ENCODE results near the gene MUS81.
"Not testable (repeated sequence)": the region's sequence is repeated elsewhere in the genome, so short reads cannot be mapped to it uniquely, and the experiment has no call there.

MUS81 gene

DNA sequence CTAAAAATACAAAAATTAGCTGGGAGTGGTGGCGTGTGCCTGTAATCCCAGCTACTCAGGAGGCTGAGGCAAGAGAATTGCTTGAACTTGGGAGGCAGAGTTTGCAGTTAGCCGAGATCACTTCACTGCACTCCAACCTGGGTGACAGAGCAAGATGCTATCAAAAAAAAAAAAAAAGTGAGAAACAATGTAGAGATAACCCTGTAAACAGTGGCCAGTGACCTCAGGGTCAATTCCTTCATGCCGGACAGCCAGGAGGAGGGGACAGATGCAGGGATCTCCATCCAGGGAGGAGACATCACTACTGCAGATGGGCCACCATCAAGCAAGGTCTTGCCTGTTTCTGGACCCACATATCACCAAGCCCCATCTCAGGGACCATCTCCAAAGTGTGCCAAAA lies 12.5 kb upstream of the MUS81 start:
- no peak for DNase-seq (ENCODE audit: low read depth in 2 of 2)

DNA sequence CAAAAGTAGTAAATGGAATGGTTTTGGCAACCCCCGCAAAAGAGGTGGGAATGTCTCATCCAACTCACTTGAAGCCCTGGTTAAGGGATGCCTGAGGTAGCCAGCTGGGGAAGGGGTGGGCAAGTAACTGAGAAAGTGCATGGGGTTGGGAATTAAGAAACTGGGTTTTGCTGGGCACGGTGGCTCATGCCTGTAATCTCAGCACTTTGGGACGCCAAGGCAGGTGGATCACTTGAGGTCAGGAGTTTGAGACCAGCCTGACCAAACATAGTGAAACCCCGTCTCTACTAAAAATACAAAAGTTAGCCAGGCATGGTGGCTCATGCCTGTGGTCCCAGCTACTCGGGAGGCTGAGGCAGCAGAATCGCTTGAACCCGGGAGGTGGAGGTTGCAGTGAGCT lies 11.5 kb upstream of the MUS81 start:
- not testable (repeated sequence) for DNase-seq (ENCODE audit: low read depth in 2 of 2)

DNA sequence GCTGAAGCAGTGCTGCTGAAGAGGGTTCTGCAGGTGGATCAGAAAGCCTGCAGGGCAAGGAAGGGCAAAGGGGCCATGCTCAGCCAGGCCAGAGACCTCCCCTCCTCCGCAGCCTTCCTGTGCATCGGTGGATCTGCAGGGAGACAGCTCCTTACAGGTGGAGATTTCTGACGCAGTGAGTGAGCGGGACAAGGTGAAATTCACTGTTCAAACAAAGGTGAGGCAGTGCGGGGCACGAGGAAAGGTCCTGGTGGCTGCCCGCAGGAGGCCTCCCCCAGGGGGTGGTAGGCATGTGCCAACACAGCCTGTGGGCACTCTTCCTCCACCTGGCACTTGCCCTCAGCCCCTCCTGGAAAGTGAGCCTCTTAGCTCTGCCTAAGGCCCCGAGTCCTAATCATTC lies 10.9 kb upstream of the MUS81 start:
- no peak for DNase-seq (ENCODE audit: low read depth in 2 of 2)

DNA sequence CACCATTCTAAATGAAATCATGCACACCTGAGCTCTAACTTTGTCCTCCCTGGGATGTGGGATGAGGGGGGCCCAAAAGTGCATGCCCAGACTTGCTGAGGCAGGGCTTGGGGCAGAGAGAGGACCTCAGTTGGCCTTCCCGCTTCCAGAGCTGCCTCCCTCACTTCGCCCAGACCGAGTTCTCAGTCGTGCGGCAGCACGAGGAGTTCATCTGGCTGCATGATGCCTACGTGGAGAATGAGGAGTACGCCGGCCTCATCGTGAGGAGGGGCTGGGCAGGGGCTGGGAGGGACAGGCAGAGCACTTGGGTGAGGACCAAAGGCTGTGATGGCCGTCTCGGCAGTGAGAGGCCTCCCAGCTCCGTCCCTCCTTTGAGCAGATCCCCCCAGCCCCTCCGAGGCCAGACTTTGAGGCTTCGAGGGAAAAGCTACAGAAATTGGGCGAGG lies 10.4 kb upstream of the MUS81 start:
- no peak for DNase-seq (ENCODE audit: low read depth in 2 of 2)

DNA sequence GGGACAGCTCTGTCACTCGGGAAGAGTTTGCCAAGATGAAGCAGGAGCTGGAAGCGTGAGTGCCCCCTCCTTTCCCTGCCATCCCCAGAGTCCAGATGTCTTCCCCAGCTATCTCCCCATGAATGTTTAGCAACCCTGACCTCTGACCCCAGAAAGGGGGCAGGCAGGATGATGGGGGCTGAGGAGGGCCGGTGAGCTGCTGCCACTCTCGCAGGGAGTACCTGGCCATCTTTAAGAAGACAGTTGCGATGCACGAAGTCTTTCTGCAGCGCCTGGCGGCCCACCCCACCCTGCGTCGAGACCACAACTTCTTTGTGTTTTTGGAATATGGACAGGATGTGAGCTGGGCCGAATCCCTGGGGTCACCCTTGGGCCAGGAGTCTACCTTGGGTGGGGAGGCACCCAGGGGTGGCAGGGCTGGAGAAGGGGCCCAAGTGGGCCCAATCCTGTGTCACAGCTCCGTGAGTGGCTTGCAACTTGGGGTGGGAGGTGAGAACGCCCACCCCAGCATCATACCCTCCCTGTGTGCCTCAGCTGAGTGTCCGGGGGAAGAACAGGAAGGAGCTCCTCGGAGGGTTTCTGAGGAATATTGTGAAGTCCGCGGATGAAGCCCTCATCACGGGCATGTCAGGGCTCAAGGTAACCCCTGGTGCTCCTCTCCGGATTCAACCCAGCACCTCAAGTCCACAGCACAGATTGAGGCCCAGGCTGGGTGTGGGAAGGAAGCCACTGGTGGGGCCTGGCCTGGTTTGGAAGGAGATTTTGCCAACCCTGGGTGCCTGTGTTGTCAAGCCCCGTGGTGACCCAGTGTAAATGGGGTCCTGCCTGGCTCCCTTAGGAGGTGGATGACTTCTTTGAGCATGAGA lies 9.8 kb upstream of the MUS81 start:
- no peak for DNase-seq (ENCODE audit: low read depth in 2 of 2)

DNA sequence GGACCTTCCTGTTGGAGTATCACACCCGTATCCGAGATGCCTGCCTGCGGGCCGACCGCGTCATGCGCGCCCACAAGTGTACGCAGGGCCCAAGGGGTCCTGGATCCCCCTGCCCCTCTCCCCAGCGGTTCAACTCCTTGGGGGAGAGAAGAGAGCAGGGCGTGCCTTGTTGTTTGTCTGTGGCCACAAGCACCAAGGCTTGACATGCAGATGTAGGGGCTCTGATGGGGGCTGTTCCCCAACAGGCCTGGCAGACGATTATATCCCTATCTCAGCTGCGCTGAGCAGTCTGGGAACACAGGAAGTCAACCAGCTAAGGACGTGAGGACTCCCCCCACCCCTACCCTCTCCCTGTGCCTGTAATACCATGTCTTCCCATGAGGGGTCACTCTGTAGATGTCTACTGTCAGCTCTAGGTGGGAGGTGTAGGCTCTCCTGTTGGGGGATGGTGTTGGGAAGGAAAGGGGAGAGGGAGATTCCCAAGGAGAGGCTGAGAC lies 9.1 kb upstream of the MUS81 start:
- no peak for DNase-seq (ENCODE audit: low read depth in 2 of 2)

DNA sequence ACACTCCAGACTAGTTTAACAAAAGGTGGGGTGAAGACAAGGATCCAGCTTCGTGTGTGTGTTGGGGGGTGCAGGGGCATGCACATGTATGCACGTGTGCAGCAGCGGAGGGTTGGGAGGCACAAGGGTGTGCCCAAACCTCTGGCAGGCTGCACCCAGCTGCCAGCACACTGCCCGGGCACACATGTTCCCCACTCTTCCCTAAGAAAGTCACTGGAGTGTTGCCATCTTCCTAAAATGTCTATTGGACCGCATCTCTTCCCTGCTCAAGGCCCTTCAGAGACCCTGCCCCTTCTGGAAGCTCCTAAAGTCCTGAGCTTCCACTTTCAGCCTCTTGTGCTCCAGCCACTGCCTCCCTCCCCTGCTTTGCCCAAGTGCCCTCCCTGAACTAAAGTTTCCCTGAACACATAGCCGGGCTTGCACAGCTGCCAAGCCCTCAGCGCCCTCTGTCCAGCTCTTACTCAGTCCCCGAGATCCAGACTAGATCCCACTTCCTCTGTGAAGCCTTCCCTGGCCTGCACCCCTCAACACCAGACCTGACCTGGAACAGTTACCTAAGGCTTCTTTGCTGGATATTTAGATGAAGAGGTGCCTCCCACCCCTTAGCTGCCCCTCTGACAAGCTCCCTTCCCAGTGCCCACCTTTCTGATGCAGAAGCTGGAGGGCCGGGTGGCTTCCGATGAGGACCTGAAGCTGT lies 8.3 kb upstream of the MUS81 start:
- no peak for DNase-seq (ENCODE audit: low read depth in 2 of 2)

DNA sequence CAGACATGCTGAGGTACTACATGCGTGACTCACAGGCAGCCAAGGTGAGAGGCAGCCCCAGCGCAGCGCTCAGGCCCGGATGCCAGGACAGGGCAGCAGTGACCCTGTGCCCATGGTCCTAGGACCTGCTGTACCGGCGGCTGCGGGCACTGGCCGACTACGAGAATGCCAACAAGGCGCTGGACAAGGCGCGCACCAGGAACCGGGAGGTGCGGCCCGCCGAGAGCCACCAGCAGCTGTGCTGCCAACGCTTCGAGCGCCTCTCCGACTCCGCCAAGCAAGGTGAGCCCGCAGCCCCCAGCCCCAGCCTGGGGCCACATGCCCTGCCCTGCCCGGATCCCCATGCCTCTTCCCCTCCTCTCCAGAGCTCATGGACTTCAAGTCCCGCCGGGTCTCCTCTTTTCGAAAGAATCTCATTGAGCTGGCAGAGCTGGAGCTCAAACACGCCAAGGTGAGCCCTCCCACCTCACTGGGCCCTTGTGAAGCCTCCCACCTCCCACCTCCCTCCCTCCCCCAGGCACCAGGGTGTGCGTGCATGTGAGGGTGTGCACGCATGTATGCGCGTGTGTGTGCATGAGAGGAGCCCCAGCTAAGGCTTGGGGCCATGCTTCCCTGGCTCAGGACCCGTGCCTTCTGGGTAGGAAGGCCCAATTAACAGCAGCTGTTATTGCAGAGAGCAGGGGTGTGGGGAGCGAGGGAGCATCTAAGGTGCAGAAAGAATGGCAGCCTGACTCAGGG lies 7.6 kb upstream of the MUS81 start:
- no peak for DNase-seq (ENCODE audit: low read depth in 2 of 2)

DNA sequence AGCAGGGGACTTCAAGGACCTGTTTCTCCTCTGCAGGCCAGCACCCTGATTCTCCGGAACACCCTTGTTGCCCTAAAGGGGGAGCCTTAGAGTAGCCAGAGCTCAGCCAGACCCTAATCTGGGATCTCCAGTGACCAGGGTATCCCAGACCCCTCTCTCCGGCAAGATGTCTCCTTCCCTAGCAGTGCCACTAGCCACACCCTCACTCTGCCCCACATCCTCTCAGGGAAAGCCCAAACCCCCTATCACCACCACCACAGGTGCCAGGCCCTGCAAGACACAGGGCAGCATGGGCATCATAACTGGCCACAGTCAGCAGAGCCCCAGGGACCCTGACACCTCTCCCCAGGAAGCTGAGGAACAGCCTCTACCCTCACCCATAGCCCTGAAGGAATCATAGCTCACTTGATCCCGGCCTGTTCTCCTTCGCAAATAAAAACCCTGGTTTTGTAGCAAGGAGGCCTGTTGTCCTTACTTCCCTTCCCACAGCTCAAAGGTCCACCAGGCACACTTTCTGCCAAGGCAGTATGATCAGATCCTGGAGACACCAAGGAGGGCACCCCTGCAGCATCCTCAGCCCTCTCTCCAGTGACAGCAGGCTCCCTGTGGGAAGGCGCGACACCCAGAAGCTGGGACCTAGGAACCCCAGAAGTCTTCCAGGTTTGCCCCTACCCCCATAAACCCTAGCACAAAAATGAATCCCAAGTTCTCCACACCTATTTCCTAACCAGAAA lies 6.8 kb upstream of the MUS81 start:
- no peak for DNase-seq (ENCODE audit: low read depth in 2 of 2)

DNA sequence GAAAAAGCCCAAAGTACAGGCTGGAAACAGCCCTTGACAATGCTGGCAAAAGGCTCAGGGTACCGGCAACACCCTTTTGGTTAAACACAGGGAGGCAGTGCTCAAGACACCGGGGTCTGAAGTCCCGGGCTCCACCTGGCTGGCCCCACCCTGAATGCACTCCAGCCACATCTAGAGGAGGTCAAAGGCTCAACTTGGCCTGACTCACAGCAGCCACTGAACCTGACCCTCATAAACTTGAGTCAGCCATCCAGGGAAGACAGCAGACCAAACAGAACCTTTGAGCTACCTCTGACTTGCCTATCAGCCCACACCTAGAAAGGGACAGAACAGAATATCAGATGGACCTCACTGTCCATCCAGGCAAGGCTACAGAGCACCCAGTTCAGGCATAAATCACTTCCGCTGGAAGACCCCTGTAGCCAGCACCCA lies 6.1 kb upstream of the MUS81 start:
- DNase-seq (ENCODE audit: low read depth in 2 of 2), result no peak

DNA sequence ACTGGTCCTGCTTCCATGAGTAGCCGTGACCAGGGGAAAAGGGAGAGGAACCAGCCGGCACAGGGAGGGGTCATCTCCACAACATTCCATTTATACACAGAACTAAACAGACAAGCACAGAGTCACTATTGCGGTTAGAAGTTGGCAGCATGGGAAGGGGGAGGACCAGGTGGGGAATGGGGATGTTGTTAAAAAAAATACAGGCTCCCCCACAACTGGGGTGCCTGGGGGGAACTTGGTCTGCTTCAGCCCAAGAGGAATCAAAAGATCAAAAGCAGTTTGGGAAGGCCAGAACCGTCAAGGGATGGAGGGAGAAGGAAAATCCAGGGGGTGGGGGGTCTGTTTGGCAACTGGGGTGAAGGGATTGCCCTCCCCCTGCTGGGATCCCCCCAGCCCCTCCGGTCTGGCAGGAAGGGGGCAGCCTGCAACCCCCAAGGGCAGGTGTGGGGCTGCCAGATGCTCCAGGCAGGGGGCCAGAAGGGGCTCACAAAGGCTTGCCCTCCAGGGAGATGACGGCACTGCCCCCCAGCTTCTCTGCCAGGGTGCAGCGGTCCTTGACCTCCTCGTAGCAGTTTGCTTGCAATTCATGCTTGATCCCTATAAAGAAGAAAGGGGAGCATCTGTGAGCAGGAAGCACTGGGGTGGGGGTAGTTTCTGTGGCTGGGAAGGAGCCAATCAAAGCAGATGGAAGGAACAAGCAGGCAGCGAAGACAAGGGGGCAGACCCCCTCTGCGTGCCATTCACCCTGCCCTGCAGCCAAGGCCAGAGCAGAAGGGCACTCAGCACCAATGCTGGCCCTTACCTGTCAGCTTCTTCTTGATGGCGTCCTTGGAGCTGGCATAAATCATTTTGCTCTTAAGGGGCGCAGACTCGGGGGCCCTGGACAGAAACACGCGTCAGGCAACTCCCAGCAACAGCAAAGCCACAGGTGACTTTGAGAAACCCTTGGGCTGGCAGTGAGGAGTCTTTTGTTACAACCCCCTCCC lies 5.1 kb upstream of the MUS81 start:
- DNase-seq (ENCODE audit: low read depth in 2 of 2), result no peak

DNA sequence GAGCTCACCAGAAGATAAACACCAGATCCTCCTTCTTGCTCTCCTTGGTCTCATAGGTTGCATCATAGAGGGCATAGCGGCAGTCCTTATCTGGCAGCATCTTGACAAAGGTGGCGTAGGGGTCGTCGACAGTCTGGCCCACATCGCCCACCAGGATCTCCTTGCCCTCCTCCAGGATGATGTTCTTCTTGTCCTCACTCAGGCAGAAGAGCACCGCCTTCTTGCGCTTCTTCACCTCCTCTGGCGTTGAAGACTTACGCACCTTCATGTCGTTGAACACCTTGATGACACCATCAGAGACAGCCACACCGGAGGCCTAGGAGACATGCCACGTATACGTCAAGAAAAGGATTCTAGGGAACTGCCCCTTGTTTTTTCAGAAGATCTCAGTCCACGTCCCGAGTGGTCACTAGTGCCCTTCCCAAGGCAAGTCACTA lies 4.3 kb upstream of the MUS81 start:
- no peak for DNase-seq (ENCODE audit: low read depth in 2 of 2)

DNA sequence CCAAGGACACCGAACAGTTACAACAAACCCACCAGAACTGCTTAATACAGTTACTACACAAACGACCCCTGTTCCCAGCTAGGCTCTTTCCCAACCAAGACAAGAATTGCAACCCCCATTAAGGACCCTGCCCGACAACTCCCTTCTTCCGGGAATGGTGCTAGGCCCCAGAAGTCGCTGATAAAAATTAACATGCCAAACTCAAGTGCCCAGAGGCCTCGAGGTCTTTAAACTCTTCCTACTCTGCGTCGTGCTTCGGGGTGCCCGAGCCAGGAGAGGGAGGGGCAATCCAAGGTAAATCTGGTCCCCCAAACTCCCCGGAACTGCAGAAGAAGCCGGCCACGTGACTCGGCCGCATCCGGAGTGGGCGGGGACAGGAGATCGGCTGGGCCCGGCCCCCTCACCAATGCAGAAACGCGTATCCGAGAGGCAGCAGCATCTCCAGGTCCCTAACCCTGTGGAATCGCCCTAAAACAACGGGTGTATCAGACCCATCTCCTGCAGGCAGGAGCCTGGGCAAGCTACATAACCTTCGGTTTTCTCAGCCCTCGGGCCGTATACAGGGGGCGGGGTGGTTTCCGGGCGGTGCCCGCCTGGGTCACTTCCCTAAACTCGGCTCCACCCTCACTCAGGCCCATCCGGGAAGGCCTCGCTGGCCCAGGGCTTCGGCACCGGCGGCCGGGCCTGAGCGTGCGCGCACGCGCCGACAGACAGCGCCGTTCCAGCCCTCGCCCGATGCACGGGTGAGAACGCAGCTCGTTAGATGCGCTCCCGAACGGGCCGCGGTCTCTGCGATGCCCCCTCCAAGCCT lies 3.3 kb upstream of the MUS81 start:
- peak; percentile 70 to 73 for DNase-seq (ENCODE audit: low read depth in 2 of 2)

DNA sequence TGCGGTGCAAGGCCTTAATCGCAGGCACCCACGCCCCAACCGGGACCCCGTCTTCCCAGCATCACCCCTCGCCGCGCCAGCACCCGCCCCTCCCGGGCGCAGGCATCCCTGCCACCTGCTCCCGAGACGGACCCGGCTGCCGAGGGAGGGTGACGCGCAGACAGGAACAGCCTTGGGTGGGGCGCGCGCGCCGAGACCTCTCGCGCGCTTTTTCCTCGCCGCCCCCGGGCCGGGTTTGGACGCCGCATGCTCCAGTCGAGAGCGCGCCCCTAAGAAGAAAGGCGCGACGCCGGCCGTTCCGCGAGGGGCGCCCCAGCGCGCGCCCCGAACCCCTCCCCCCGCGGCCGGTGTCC lies 2.8 kb upstream of the MUS81 start:
- peak in 1 of 2 donors; percentile 55 for DNase-seq (ENCODE audit: low read depth in 2 of 2)

DNA sequence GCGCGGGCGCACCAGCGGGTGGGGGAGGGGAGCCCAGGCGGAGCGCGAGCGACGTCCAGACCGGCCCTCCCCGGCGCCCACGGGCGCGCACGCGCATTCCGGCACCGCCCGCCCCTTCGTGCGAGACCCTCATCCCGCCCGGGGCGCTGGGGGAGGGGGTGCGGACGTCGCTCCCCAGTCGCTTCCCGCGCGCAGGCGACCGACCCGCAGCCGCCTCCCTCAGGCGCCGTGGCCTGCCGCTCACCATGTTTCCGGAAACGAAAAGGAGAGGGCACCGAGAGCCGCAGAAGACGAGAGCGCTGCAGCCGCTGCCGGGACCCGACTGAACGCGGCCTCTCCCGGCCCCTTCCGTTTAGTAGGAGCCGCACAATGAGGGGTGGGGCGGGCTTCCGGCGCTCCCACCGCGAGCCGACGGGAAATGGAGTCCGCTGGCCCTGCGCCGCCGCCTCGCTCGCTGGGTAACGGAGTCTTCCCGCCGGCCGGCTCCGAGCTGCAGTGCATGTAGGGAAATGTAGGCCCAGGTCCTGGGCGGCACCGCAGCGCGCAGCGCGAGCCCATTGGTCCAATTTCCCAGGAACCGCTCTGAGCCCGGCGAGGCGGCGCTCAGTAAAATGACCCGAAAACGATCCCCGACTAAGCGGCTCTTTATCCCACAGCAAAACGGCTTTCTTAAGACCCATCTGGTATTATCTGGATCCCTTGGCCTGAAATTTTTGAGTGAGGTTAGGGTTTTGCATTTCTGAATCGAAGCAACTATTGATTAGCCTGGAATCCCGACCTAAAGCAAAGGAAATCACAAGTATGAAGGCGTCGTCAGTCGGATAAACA lies 2.2 kb upstream of the MUS81 start, which contains the start of gene CFL1:
CFL1 (minus strand) TSS at position 328 of the 828 bp plus-strand sequence; CDS start at position 247, 81 bp downstream.
- peak; percentile 90 to 95 for DNase-seq (ENCODE audit: low read depth in 2 of 2)

DNA sequence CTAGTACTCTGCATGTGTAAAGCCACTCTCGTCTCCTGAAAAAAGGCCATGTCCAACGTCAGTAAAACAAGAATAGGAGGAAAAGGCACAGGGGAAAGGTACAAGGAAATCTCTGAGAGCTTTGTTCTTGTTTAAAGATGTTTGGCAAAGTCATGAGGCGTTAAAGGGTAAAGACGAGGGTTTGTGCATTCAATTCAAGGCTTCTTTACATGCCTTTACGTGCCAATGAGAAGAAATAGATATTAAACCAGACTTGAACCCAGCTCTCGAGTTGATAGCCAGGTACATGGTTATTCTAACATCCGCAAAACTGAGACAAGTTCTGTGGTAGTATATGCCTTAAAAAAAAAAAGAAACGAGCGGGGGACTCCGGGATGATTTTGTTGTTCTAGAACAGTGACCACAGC lies 1.5 kb upstream of the MUS81 start:
- DNase-seq (ENCODE audit: low read depth in 2 of 2), result no peak

DNA sequence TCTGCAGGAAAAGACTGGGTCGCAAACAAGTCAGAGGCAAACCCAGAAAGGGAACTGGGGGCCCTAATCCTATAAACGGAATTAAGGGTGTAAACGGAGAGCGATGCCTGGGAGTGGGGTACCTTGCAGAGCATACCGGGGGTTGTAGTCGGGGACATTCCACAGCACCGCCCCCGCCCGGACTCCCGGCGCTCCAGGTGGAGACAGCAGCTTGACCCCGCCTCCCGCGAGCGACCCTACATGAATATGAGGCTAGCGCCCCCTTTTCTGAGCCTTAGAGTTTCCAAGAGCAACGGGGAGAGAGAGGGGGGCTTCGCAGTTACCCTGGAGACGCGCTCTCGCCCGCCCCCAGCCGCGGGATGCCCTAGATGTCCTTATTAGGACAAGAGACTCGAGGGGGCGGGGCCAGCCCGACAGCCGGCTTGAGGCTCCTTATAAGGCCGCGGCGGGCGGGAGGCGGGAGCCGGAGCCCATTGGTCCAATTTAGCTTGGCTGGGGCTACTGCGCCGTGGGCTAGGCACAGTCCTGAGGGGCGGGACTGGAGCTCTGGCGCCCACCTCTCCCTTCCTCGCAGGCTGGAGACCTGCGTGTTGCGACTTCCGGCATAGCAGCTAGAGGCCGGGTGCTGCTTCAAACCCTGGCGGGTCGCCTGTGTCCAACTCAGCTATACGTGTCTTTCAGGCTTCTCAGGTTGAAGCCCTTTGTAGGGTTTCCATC lies 980 bp upstream of the MUS81 start:
- peak; percentile 95 to 97 for DNase-seq (ENCODE audit: low read depth in 2 of 2)

DNA sequence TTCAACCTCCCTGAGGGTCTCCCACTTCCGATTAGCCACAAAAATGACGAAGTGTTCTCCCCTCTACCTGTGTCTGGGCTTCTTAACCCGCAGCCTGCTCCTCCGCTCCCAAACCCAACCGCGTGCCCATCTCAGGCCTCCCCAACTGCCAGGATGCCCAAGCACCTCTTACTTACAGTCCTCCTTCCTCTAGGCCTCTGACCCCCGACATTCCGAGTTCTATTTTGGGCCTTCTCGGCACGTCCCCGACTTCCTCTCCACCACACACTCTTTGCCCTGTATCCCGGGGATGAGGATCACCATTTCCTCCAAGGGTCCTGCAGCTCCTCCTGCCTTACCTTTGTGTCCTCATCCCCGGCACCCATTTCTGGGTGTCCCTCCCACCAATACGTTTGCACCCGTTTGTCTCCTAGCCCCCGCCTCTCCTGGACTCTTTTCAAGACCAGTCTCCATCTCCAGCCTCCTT lies 388 bp upstream of the MUS81 start:
- DNase-seq (ENCODE audit: low read depth in 2 of 2), result no peak

All from stimulated activated CD8-positive, alpha-beta memory T cell treated with anti-CD3 and anti-CD28 coated beads, Interleukin-15, amount 100 ng/mL, for 4 hours (primary cell).